SKM-1 (cell line): ENCODE results near the gene PDGFB.

Experiments
- DNase-seq: peaks from one replicate; lab custom pipeline; 2025; ENCODE audit not compliant: unreplicated experiment; lab: John Stamatoyannopoulos, UW

Gene PDGFB

GRCh38 chr22:39244496-39245129, at the start of gene PDGFB:
PDGFB (minus strand) TSS chr22:39244982; CDS start chr22:39243963, 1,019 bp downstream.
- DNase-seq, result no peak

- no peak for DNase-seq
Observed at GRCh38 chr22:39293766-39294368, 49.1 kb upstream of the PDGFB start.

DNA sequence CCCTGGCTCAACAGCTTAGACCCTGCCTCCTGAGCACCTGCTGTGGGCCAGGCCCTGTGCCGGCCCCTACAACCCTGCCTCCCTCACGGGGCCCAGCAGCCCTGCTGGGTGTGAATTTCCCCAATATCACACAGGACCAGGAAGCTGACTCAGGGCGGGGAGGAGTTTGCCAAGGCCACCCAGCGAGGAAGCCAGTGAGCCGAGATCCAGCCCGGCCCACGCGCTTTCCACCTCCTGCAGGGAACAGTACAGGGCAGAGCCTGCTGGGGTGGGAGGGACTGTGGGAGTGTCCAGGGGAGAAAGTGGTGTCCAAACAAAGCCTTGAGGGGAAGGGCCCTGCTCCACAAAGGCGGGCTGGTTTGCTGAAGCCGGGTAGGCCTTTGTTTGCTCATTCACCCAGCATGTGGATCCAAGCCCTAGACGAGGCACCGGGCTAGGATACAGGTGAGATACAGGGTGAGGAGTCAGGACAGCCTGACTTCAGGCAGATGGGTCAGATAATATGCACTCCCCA, 47.8 kb upstream of the PDGFB start:
- DNase-seq, result peak; percentile 38

DNA sequence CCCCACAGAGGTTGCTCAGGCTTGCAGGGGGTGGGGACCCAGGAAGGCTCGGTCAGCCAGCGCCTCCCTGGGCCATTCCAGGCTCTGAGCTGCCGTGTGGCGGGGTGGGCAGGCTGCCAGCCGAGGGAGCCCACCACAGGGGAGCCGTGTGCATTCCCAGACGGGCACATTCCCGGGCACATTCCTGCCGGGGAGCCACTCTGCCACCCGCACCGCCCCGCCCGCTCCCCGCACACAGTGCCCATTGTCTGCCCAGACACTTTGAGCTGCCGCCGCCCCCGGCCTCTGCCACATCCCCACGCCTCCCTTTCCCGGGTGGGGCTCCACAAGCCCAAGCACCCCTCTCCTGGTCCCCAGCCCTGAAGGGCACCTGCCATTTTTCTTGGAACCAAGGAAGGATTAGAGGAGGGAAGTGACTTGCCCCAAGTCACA, 47.3 kb upstream of the PDGFB start:
- DNase-seq, result no peak

- DNase-seq, result no peak
Observed at GRCh38 chr22:39291523-39291922, 46.7 kb upstream of the PDGFB start.

DNA sequence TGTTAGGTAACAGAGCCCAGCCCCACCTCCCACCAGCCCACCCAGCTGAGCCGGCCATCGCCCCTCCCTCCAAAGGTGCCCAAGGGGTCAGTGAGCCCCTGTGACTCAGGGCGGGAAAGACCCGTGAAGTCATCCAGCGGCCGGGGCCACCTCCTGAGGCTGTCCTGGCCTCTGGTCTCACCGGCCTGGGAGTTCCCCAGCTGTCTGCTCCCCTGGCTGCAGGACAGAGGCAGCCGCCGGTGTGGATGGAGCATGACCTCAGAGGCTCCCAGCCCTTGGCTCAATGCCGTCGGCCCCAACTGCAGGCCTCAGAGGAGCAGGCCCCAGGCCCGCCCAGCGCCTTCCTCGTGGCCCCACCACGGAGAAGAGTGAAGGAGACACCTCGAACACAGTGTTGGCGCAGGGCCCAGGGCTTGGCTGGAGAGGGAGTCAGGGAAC, 46.0 kb upstream of the PDGFB start:
- no peak for DNase-seq

DNA sequence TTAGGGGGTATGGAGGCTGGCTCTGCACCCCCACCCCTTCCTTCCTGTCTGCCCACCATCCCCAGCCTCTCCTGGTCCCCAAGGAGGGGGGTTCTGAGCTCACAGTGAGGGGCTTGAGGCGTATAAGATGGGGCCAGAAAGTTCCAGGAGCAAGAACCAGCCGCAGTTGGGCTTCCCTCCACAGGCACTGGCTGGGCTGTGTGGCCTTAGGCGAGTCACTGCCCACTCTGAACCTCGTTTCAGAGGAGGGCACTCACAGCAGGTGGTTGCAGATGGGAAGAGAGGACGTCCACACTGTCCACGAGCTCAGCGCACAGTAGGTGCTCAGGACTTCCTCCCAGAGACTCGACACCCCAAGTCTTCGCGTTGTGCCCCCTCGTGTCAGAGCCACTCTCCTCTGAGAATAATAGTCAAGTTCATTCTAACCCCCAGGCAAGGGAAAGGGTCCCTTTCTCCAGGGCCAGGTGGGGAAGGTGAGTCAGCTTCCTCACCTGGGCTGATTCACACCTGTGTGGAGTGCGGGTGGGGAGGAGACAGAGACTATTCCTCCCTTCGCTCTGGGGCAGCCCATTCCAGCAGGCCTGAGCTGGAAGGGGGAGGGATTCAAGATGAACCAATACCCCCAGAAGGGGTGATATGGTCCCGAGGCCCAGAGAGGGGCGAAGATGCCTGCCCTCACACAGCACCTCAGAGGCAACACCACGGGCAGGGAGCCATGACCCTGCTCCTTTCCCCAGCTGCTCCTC, 45.4 kb upstream of the PDGFB start:
- no peak for DNase-seq

DNA sequence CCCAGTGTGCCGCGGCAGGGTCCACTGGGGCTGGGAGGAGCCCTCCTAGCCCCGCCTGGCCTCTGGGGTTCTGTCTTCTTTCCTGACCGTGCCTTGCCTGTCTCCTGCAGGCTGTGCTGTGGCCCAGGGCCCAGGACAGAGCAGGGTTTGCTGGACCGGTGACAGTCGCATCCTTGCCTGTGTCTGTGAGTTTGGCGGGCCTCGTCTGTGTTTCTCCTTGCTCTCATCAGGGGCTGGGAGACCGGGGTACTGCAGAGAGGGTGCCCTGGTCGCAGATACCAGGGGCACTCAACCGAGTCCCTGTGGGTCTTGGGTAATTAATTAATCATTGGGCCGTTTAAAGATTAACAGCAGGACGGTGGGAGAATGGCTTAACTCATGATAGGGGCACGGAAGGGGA, 44.8 kb upstream of the PDGFB start:
- DNase-seq, result no peak

- no peak for DNase-seq
Observed at GRCh38 chr22:39288135-39288898, 43.5 kb upstream of the PDGFB start.

DNA sequence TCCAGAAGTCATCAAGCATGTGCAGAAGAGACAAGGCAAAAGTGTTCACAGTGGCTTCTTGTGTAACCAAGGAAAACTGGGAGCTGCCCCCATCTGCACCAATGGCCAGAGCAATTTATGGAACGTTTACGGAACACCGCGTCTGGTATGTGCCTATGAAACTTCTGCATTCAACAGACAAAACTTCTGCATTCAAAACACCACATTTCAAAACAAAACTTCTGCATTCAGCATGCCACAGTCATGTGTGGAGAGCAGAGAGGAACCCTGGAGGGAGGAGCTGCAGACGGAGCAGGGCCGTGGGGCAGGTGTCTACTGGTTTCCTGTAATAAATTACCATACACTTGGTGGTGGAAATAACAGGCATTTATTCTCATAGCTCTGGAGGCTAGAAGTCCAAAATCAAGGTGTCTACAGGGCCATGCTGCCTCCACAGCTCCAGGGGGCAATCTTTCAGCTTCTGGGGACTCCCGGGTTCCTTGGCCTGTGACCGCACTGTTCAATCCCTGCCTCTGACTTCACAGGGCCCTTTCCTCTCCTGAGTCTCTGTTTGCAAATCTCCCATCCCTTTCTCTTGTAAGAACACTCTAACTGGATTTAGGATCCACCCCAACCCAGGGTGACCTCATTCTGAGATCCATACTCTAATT, 42.4 kb upstream of the PDGFB start:
- peak; percentile 65 for DNase-seq

- DNase-seq, result no peak
Observed at GRCh38 chr22:39284983-39285382, 40.2 kb upstream of the PDGFB start.

GRCh38 chr22:39284142-39284980, 39.6 kb upstream of the PDGFB start:
- no peak for DNase-seq

- no peak for DNase-seq
Observed at GRCh38 chr22:39283322-39284141, 38.8 kb upstream of the PDGFB start.

- no peak for DNase-seq
Observed at GRCh38 chr22:39282645-39283321, 38.0 kb upstream of the PDGFB start.

DNA sequence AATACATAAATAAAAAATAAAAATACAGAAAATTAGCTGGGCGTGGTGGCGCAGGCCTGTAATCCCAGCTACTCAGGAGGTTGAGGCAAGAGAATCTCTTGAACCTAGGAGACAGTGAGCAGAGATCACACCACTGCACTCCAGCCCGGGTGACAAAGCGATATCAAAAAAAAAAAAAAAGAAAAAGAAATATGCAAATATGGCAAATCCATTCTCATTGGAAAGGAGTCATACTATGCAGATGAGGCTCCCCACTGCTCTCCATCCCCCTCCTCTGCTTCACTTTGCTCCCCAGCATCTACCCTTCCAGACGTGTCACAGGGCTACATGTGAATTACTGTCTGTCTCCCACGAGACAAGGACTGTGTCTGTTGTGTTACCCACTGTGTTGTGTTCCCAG, 36.3 kb upstream of the PDGFB start:
- no peak for DNase-seq

GRCh38 chr22:39280250-39280649, 35.5 kb upstream of the PDGFB start:
- no peak for DNase-seq

- DNase-seq, result no peak
Observed at GRCh38 chr22:39279170-39279850, 34.5 kb upstream of the PDGFB start.

- no peak for DNase-seq
Observed at GRCh38 chr22:39278040-39278439, 33.3 kb upstream of the PDGFB start.
